Epithelial cell of proximal tubule (primary cell): ENCODE measurements around the gene RELA. TPM values are rescaled to one million over a fixed set of nuclear protein-coding genes. Genes with fewer than 3 reads are reported as not detected.

Experiments
- DNase-seq: peaks from one replicate; pipeline ENCODE4 v3.0.0-alpha.2; 2011; ENCODE audit warnings: low read depth
- H3K4me3 ChIP-seq: 2 replicates; pipeline ENCODE4 v1.5.1; 2011; ENCODE audit warnings: low read depth, mild to moderate bottlenecking, low read length
- total RNA-seq: library from RNA; depleted of rRNA; stranded (reverse); fragments of >200 nt; gene quantifications from 2 replicates; pipeline ENCODE4 v1.2.3, GENCODE V29; 2015
- TF ChIP-seq, protein P1 (sequence below): conservative IDR thresholded peaks from 2 replicates; pipeline ENCODE4 v1.5.1; 2012; ENCODE audit warnings: low read depth, mild to moderate bottlenecking, low read length

RELA gene
- total RNA-seq, 1 donor from 2014 or later, result 73.0 TPM

DNA sequence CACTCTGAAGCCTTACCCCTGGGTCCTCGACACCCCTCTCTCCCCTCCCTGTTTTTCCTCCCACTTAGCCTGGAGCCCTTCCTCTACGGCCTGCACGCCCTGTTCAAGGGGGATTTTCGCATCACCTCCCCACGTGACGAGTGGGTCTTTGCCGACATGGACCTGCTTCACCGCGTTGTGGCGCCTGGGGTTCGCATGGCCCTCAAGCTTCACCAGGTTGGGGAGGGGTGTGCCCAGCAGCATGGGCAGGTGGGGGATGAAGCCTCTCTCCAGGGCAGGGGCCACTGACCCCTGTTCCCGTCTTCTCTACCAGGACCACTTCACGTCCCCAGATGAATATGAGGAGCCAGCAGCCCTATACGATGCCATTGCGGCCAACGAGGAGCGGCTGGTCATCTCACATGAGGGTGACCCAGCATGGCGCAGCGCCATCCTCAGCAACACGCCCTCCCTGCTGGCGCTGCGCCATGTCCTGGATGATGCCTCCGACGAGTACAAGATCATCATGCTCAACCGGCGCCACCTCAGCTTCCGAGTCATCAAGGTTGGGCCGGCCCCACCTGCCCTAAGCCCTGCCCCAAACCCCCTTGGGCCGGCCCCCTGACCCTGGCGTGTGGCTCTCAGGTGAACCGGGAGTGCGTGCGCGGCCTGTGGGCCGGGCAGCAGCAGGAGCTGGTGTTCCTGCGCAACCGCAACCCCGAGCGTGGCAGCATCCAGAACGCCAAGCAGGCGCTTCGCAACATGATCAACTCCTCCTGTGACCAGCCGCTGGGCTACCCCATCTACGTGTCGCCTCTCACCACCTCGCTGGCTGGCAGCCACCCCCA, 27.6 kb downstream of the RELA start:
- no peak overlapping the region for H3K4me3 ChIP-seq
- TF ChIP-seq, protein P1, sequence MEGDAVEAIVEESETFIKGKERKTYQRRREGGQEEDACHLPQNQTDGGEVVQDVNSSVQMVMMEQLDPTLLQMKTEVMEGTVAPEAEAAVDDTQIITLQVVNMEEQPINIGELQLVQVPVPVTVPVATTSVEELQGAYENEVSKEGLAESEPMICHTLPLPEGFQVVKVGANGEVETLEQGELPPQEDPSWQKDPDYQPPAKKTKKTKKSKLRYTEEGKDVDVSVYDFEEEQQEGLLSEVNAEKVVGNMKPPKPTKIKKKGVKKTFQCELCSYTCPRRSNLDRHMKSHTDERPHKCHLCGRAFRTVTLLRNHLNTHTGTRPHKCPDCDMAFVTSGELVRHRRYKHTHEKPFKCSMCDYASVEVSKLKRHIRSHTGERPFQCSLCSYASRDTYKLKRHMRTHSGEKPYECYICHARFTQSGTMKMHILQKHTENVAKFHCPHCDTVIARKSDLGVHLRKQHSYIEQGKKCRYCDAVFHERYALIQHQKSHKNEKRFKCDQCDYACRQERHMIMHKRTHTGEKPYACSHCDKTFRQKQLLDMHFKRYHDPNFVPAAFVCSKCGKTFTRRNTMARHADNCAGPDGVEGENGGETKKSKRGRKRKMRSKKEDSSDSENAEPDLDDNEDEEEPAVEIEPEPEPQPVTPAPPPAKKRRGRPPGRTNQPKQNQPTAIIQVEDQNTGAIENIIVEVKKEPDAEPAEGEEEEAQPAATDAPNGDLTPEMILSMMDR, result no peak
- DNase-seq, result no peak

DNA sequence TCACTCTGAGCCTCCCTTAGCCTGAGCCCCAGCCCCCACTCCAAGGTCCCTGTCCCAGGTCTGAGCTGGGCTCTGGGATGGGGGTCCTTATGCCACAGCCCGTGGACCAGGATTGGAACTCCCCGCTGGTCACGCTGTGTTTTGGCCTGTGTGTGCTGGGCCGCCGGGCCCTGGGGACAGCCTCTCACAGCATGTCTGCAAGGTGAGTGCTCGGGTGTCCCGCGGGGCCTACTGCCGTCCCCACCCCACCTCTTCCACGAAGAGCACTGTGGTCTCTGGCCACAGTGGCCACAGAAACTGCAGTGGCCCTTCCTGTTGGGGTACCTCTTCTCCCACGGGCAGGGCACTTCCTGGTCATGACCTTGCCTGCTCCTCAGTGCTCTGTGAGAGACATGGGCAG, 28.3 kb downstream of the RELA start:
- no peak for DNase-seq
- TF ChIP-seq, protein P1, result no peak
- no peak overlapping the region for H3K4me3 ChIP-seq

- TF ChIP-seq, protein P1, result no peak
- H3K4me3 ChIP-seq, result no peak overlapping the region
- no peak for DNase-seq
Measured at GRCh38 chr11:65634109-65634436, 28.6 kb downstream of the RELA start.

GRCh38 chr11:65633390-65634108, 29.2 kb downstream of the RELA start:
- H3K4me3 ChIP-seq, result no peak overlapping the region
- TF ChIP-seq, protein P1, result no peak
- DNase-seq, result no peak

DNA sequence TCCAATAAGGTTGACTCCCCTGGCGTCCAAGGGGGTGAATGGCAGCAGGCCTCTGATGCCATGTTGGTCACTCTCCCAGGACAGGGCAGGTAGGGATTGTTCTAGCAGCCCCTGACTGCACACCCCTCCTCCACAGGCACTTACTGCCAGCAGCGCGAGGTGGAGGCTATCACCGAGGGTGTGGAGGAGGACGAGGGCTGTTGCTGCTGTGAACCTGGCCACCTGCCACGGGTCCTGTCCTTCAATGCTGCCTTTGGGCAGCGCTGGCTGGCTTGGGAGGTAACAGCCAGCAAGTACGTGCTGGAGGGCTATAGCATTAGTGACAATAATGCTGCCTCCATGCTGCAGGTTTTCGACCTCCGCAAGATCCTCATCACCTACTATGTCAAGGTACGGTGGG, 32.5 kb downstream of the RELA start:
- no peak overlapping the region for H3K4me3 ChIP-seq
- no peak for DNase-seq
- TF ChIP-seq, protein P1, result no peak

DNA sequence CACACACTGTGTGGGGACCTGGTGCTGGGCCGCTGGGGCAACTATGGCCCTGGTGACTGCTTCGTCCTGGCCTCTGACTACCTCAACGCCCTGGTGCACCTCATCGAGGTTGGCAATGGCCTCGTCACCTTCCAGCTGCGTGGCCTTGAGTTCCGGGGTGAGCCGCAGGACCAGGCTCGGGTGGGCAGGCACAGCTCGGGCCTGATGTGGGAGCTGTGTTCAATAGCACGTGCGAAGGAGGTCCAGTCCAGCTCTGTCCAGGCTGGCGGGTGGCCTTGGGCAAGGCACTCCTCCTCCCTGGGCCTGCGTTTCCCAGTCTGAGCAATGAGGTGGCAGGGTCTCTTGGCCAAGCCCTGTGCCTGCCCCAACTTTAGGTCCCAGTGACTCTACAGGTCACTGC, 33.1 kb downstream of the RELA start:
- no peak overlapping the region for H3K4me3 ChIP-seq
- DNase-seq, result no peak
- TF ChIP-seq, protein P1, result no peak
